Activated naive CD4-positive, alpha-beta T cell treated with anti-CD3 and anti-CD28 coated beads, Interleukin-2, amount 50 U/mL, for 24 hours (primary cell): ENCODE data around the gene SIAH2.

Source experiments
- H3K27ac Mint-ChIP-seq: one replicate; pipeline ENCODE4 v1.8.0; 2021; ENCODE audit warnings: mild to moderate bottlenecking, mixed read lengths
- H3K27me3 Mint-ChIP-seq: one replicate; pipeline ENCODE4 v1.8.0; 2021; ENCODE audit warnings: mixed read lengths
- H3K36me3 Mint-ChIP-seq: one replicate; pipeline ENCODE4 v1.8.0; 2021; ENCODE audit warnings: mixed read lengths
- H3K4me1 Mint-ChIP-seq: one replicate; pipeline ENCODE4 v1.8.0; 2021; ENCODE audit warnings: mixed read lengths
- H3K4me3 Mint-ChIP-seq: one replicate; pipeline ENCODE4 v1.8.0; 2021; ENCODE audit warnings: mild to moderate bottlenecking, mixed read lengths
- H3K9me3 Mint-ChIP-seq: one replicate; pipeline ENCODE4 v1.8.0; 2021; ENCODE audit warnings: mixed read lengths

SIAH2 gene

DNA sequence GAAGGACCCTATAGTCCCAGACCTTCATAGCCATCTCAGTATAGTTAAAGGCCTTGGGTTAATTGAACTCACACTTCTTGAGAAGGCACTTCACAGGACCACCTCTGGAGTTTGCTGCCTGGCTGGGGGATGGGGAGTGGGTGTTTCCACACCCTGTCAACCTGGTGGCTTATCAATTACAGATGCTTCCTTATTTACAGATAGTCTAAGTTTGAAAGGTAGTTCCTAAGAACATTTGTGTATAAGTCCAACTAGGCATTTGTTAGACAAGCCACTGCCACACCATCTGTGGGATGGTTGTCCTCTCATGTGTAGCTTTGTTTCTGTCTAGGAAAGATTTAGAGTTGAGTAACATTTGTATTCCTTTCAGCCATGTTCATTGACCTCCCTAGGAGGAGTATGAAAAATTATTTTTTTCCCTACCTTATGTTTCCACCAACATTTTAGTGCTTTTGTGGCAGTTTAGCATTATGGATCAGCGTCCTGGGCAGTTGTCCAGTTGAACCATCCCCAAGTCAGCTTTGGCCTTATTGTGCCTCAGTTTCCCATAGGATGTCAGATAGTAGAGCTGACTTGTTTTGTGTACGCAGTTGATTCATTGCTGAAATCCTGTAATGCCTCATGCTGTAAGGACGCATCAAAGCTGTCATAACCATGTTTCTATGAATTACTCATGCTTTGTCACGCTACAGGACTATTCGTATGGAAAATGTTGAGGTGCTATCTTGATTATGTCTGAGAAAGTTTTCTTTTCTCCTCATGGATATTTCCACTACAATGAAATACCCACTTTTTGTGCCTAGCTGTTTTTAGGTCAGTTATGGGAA lies 21.2 kb upstream of the SIAH2 start:
- H3K36me3 Mint-ChIP-seq = no peaks in the 10 kb centered on the region
- H3K4me3 Mint-ChIP-seq = peak overlapping the region; percentile 58
- H3K4me1 Mint-ChIP-seq = peaks cover 44% of the 10 kb centered on the region
- no peaks in the 10 kb centered on the region for H3K9me3 Mint-ChIP-seq
- H3K27ac Mint-ChIP-seq = peak overlapping the region; percentile 98
- H3K27me3 Mint-ChIP-seq = no peaks in the 10 kb centered on the region

DNA sequence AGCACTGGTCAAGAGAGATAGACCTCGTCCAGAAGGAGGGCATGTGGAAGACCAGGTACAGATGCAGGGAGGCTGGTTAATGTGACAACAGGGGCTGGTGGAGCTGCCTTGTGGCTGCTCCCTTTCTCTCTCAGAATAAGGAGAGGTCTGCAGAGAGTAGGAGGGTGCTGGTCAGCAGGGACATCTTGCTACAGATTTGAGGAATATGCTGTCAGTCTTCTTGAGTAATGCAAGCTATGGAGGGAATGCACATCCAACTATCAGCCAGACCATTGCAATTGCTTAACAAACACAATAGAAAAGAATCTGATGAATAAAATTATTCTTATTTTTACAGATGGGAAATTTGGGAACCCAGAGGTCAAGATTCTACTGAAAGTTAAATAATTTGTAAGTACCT lies 20.3 kb upstream of the SIAH2 start:
- Mint-ChIP-seq H3K4me1 (peaks cover 39% of the 10 kb centered on the region), H3K4me3 (no peak overlapping the region), H3K27ac (peak overlapping the region; percentile 82), H3K9me3 (no peaks in the 10 kb centered on the region), H3K36me3 (no peaks in the 10 kb centered on the region), H3K27me3 (no peaks in the 10 kb centered on the region)

DNA sequence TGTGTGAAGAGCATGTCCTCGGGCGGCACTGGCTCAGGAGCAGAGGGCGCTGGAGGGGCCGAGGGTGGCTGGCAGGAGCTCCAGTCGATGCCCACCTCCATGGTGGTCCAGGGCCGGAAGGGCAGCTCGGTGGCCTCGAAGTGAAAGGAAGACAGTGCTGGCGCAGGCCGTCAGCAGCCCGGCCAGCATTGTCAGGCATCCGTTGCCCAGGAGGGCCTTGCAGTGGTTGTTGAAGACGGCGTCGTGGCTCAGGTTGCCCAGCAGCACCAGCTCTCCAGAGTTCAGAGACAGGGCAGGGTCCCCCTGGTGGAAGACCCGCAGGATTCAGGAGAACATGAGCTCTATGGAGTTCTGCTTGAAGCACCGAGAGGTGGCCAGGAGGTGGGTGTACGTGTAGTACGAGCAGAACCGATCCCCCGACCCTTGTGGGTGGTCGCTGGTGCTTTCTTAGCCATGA lies 16.5 kb upstream of the SIAH2 start:
- Mint-ChIP-seq H3K4me3 (no peak overlapping the region), H3K4me1 (peaks cover 19% of the 10 kb centered on the region)

DNA sequence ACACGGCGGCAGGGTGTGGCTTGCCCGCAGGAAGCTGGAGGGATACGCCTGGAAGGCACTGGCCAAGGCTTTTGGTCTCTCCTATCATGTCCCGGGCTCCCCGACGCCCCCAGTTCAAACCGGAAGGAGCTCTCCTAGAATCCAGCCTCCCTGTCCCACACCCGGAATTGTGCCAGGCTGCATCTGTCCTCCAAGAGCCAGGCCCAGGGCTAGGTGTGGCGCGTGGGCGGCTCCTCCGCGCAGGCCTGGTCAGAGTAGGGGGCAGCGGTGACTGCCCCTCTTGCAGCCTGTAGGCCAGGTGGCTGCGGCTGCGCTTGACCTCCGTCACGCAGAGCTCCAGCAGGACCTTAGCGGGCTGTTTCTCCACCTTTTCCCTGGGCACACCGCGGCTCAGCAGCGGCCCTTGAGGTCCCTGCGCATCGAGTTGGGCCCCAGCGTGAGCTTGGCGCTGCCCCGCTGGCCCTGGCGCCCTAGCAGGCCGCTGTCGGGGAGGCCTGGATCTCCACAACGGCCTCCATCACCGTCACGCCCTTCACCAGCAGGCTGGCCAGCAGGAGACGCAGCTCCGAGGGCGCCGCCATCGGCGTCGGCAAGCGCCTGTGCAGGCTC lies 15.9 kb upstream of the SIAH2 start:
- Mint-ChIP-seq H3K36me3 (no peaks in the 10 kb centered on the region), H3K9me3 (no peaks in the 10 kb centered on the region), H3K4me1 (peaks cover 14% of the 10 kb centered on the region), H3K4me3 (no peak overlapping the region), H3K27me3 (no peaks in the 10 kb centered on the region), H3K27ac (no peak overlapping the region)

More for the DNA sequence above, 16.5 kb upstream of the SIAH2 start:
- Mint-ChIP-seq H3K27me3 (no peaks in the 10 kb centered on the region), H3K9me3 (no peaks in the 10 kb centered on the region), H3K27ac (no peak overlapping the region), H3K36me3 (no peaks in the 10 kb centered on the region)

DNA sequence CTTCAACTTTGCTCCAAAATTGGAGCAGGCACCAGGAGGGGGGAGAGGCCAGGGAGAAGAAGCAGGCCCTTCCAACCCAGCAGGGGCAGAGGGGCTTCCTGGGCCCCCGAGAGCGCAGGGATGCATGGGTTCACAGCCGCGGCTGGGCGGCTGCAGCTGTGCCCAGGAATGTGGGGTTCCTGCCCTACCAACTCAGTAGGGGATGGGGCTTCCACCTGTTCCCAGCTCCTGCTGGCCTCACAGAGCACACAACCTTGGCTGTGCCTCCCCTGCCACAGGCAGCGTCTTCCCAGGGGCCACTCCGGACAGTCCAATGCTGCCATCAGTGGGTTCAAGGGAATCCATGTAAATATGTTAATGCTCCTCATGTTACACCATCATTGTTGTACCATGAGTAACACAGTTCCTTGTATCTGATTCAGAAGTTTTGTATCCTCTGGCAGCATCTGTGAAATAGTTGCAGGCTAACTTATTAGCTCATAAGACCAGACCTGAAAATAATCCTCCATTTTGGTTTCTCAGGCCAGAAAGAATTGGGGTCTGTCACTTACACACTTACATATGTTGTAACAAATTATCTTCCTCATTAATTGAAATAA lies 12.1 kb upstream of the SIAH2 start:
- H3K4me1 Mint-ChIP-seq = no peaks in the 10 kb centered on the region
- no peak overlapping the region for H3K4me3 Mint-ChIP-seq
- no peaks in the 10 kb centered on the region for H3K36me3 Mint-ChIP-seq
- H3K27ac Mint-ChIP-seq = no peak overlapping the region
- no peaks in the 10 kb centered on the region for H3K9me3 Mint-ChIP-seq
- no peaks in the 10 kb centered on the region for H3K27me3 Mint-ChIP-seq

DNA sequence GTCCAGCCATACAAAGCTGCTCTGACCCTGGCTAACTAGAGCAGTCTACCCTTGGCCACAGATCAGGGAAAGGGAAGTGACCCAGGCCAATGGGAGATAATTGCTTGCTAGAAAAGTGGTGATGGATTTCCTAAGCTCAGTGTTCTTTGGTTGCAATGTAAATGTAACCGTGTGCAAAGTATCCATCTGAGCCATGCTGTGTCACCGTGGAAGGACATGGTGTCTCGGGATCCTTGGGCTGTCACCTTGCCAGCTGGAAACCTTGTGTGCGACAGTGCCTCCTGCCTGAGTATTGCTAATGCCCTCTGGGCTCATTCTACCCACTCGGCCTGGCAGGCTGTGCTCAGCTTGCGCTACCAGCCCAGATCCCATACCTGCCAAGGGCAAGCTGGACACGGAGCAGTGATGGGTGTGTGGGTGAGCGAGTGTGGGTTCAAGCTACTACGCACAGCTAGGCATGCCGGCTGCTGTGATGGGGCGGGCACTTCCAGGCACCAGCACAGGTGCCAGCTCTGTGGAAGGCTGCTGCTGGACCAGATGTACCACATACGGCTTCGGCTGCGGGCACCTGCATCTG lies 10.7 kb upstream of the SIAH2 start:
- no peaks in the 10 kb centered on the region for H3K36me3 Mint-ChIP-seq
- H3K4me3 Mint-ChIP-seq = no peak overlapping the region
- no peak overlapping the region for H3K27ac Mint-ChIP-seq
- H3K4me1 Mint-ChIP-seq = no peaks in the 10 kb centered on the region
- H3K27me3 Mint-ChIP-seq = no peaks in the 10 kb centered on the region
- no peaks in the 10 kb centered on the region for H3K9me3 Mint-ChIP-seq

DNA sequence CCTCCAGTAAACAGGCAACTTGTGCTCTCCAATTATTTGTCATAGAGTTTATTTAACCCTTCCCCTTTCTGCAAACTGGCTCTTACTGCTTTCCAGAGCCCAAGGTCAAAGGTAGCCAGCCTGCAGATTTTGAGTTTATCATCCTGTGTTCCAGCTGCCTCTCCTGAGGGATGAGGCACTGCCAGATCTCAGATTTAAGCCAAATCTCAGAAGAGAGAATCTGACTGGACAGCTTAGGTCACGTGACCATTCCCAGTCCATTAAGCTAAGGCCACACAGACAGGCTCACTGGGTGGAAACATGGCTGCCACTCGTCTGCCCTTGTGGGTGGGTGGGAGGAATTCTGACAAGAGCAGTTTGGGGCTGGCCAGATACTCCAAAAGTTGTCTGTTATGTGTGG lies 8.6 kb upstream of the SIAH2 start:
- Mint-ChIP-seq H3K4me1 (peaks cover 11% of the 10 kb centered on the region), H3K27me3 (no peaks in the 10 kb centered on the region), H3K36me3 (no peaks in the 10 kb centered on the region), H3K9me3 (no peaks in the 10 kb centered on the region), H3K27ac (no peak overlapping the region), H3K4me3 (no peak overlapping the region)

DNA sequence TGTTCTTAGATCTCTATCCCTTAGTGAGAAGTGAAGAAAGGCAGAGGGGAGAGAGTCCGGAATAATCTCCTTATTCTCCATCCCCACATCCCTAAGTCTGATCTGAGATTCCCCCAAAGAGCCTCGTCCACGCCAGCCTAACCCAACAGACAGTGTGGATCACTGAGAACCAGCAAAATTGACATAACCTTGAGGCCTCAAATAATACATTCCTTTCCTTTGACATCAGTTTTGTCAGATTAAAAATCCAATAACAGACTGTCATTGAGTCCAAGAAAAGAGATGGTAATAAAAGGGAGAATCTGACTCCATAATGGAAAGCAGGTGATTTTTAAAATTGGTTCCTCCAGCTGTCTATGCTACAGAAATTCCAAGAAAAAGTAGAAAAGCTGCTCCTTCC lies 7.7 kb upstream of the SIAH2 start:
- Mint-ChIP-seq H3K27me3 (no peaks in the 10 kb centered on the region), H3K27ac (no peak overlapping the region), H3K36me3 (no peaks in the 10 kb centered on the region), H3K9me3 (no peaks in the 10 kb centered on the region), H3K4me3 (no peak overlapping the region), H3K4me1 (peaks cover 21% of the 10 kb centered on the region)

DNA sequence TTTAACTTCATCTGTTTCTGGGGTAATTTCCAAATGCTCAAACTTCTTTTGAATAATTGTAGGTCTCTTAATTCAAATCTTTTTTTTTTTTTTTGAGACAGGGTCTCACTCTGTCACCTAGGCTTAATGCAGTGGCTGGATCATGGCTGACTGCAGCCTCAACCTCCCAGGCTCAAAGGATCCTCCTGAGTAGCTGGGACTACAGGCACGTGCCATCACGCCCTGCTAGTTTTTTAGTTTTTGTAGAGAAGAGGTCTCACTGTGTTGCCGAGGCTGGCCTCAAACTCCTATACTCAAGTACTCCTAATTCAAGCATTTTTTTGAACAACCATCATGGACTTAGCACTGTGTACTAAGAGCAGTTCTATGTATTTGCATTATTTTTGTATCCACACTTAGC lies 3.8 kb upstream of the SIAH2 start:
- peak overlapping the region; percentile 98 for H3K4me3 Mint-ChIP-seq
- peaks cover 39% of the 10 kb centered on the region for H3K4me1 Mint-ChIP-seq
- no peaks in the 10 kb centered on the region for H3K36me3 Mint-ChIP-seq
- H3K9me3 Mint-ChIP-seq = no peaks in the 10 kb centered on the region
- H3K27ac Mint-ChIP-seq = peak overlapping the region; percentile 96
- no peaks in the 10 kb centered on the region for H3K27me3 Mint-ChIP-seq

DNA sequence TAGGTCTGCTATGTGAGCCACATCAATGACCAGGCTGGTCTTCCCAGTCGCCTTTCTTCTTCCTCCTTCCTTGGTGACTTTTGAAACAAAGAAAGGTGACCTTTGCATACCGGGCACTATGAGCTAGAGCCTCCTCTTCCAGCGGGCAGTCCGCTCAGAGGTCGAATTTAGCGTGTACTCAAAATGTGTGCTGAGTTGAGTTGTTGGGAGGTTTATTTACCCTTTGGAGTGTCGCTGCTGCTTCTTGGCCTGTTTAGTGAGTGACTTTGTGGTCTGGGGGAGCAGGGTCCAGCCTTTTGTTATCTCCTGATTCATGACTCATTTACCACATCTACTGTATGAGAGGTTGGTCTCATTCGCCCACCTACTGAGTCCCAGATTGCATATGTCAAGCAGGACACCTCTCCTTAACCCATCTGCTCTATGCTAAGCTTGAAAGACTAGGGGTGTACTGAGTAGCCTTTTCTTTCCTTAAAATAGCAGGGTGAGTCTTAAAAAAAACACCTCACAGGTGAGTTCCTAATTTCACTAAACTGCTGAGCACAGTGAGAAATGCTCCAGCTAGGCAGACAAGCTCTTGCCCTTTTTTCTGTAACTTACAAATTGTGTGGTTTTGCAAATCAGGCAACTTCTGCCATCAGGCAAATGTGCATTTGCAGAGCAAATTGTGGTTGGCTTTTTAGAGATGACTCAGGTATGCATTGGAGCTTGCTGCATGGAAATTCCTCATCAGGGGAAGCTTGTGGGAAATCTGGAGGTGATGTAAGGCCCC lies 3.2 kb upstream of the SIAH2 start:
- Mint-ChIP-seq H3K36me3 (peaks cover 4% of the 10 kb centered on the region), H3K27me3 (no peaks in the 10 kb centered on the region), H3K4me3 (peak overlapping the region; percentile 98), H3K4me1 (peaks cover 39% of the 10 kb centered on the region), H3K9me3 (no peaks in the 10 kb centered on the region), H3K27ac (peak overlapping the region; percentile 96)

DNA sequence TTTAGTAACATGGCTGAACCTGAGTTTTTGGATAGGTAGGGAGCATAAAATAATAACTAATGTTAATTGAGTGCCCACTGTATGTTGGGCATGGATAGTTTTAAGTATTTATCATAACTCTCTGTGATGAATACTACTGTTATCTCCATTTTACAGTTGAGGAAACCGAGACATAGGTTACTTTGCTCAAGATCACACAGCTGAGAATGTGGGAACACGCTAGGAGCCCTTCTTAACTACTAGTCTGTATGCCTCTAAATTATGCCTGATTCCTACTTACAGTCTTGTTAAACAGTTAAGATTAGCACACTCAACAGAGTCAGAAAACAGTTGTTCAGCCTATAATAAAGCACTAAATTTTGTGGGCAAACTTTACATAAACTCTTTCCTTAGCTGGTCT lies 2.0 kb upstream of the SIAH2 start:
- H3K27me3 Mint-ChIP-seq = no peaks in the 10 kb centered on the region
- peaks cover 14% of the 10 kb centered on the region for H3K36me3 Mint-ChIP-seq
- no peaks in the 10 kb centered on the region for H3K9me3 Mint-ChIP-seq
- H3K4me1 Mint-ChIP-seq = peaks cover 43% of the 10 kb centered on the region
- H3K4me3 Mint-ChIP-seq = peak overlapping the region; percentile 98
- H3K27ac Mint-ChIP-seq = peak overlapping the region; percentile 100

DNA sequence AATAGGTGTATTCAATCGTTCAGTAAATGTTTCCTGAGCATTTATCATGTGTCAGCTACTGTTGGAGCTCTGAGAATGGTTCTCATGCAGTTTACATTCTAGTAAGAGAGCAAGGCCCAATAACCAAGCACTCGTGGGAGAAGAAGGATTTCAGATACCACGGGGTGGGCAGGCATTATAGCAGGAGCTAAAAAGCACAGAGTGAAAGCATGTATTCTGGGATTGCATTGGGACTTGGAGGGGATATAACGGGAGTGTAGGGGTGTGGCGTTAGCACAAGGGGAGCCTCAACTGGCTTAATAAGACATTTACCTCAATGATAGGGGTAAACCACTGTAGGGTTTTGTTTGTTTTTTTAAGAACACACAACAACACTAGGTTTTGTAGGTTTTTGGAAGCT lies 1.6 kb upstream of the SIAH2 start:
- no peaks in the 10 kb centered on the region for H3K27me3 Mint-ChIP-seq
- peak overlapping the region; percentile 98 for H3K4me3 Mint-ChIP-seq
- no peaks in the 10 kb centered on the region for H3K9me3 Mint-ChIP-seq
- H3K27ac Mint-ChIP-seq = peak overlapping the region; percentile 100
- peaks cover 17% of the 10 kb centered on the region for H3K36me3 Mint-ChIP-seq
- H3K4me1 Mint-ChIP-seq = peaks cover 47% of the 10 kb centered on the region

DNA sequence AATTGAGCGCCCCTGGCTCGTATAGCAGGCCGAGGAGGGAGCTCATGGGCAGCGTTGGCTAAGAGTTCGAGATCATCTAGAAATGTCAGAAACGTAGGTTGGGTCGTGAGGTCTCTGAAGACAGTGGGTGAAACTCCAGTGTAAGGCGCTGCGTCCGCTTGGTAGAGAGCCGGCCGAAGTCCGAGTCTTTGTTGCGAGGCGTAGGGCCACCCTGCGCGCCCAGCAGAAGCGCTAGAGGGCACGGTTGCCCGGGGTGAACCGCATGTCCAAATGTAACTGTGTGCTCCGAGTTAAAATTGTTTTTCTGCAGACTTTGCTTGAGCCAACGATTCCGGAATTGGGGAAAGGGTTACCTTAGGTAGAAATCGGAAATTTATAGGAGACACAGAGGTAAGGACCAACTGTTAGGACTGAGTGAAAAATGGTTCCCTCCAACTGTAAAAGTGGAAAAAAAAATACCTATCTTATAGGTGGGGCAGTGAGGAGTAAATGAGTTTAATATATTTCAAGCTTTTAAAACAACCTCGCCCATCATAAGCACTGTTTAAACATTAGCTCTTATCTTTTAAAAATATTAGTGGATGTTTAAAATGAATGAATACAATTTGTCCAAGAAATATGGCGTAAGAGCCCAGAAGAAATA lies 993 bp upstream of the SIAH2 start:
- H3K36me3 Mint-ChIP-seq = peaks cover 22% of the 10 kb centered on the region
- H3K4me1 Mint-ChIP-seq = peaks cover 53% of the 10 kb centered on the region
- H3K27me3 Mint-ChIP-seq = no peaks in the 10 kb centered on the region
- H3K9me3 Mint-ChIP-seq = no peaks in the 10 kb centered on the region
- peak overlapping the region; percentile 98 for H3K4me3 Mint-ChIP-seq
- H3K27ac Mint-ChIP-seq = peak overlapping the region; percentile 100

DNA sequence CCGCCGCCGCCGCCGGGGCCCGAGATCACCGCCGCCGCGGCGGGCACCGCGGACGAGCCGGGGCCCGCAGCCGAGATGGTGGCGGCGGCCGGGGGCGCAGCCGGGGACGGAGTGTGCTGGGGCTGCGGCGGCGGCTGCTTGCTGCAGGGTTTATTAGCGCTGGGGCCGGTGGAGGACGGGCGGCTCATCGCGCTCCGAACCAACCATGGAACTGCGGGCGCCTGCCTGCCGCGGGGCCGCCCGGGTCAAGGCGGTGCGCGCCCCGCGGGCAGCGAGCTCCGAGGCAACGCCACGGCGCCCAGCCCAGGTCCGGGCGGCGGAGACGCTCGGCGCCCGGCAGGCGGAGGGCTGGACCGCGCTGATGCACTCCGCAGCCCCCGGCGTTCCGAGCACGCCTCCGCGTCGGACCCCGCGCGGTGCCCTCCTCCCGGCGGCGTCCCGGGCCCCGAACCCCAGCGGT lies 277 bp downstream of the SIAH2 start:
- H3K4me3 Mint-ChIP-seq = peak overlapping the region; percentile 97
- peaks cover 60% of the 10 kb centered on the region for H3K4me1 Mint-ChIP-seq
- peaks cover 29% of the 10 kb centered on the region for H3K36me3 Mint-ChIP-seq
- no peaks in the 10 kb centered on the region for H3K9me3 Mint-ChIP-seq
- no peaks in the 10 kb centered on the region for H3K27me3 Mint-ChIP-seq
- no peak overlapping the region for H3K27ac Mint-ChIP-seq
